ENCODE data around the gene PWWP2B.

DNA sequence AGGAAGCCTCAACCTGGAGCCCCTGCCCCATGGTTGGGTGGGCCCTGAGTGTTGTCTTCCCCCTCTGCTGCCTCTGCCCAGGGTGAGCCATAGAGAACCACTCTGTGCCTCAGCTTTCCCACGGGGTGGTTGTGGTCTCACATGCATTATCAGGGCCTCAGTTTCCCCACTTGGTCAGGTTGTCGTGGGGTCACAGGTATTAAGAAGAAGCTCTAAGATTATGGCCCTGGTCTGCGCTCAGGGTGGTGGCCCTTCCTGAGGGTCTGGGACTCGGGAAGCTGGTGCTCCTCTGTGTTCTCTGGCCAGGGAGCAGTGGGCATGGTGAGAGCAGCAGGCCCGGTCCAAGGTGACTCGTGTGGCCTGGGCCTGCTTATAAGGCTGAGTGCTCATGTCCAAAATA, 47.2 kb upstream of the PWWP2B start:
- TF ChIP-seq, protein P1, sequence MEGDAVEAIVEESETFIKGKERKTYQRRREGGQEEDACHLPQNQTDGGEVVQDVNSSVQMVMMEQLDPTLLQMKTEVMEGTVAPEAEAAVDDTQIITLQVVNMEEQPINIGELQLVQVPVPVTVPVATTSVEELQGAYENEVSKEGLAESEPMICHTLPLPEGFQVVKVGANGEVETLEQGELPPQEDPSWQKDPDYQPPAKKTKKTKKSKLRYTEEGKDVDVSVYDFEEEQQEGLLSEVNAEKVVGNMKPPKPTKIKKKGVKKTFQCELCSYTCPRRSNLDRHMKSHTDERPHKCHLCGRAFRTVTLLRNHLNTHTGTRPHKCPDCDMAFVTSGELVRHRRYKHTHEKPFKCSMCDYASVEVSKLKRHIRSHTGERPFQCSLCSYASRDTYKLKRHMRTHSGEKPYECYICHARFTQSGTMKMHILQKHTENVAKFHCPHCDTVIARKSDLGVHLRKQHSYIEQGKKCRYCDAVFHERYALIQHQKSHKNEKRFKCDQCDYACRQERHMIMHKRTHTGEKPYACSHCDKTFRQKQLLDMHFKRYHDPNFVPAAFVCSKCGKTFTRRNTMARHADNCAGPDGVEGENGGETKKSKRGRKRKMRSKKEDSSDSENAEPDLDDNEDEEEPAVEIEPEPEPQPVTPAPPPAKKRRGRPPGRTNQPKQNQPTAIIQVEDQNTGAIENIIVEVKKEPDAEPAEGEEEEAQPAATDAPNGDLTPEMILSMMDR (IDR thresholded peaks at IDR 0.05) = no peak
- no peak for TF ChIP-seq POLR2AphosphoS5 (IDR thresholded peaks at IDR 0.05)

Data from sigmoid colon (tissue), 4 donors.